Measurements from ENCODE around the gene C16orf46.

The C16orf46 gene

GRCh38 chr16:81073560-81074330, 3.3 kb downstream of the C16orf46 start:
- no peak for DNase-seq

GRCh38 chr16:81071805-81072204, 5.2 kb downstream of the C16orf46 start:
- DNase-seq = no peak

- no peak for DNase-seq
Observed at GRCh38 chr16:81070979-81071378, 6.1 kb downstream of the C16orf46 start.

GRCh38 chr16:81069063-81069462, 8.0 kb downstream of the C16orf46 start:
- no peak for DNase-seq

- DNase-seq = no peak
Observed at GRCh38 chr16:81067166-81067565, 9.9 kb downstream of the C16orf46 start.

- no peak for DNase-seq
Observed at GRCh38 chr16:81066681-81067080, 10.4 kb downstream of the C16orf46 start.

GRCh38 chr16:81061871-81062608, 15.0 kb downstream of the C16orf46 start:
- no peak for DNase-seq

- no peak for DNase-seq
Observed at GRCh38 chr16:81061307-81061640, 15.8 kb downstream of the C16orf46 start.

GRCh38 chr16:81060576-81061306, 16.3 kb downstream of the C16orf46 start:
- no peak for DNase-seq

GRCh38 chr16:81053761-81054160, 23.3 kb downstream of the C16orf46 start:
- DNase-seq = no peak

- no peak for DNase-seq
Observed at GRCh38 chr16:81042821-81043220, 34.2 kb downstream of the C16orf46 start.

GRCh38 chr16:81041696-81042095, 35.3 kb downstream of the C16orf46 start:
- DNase-seq = no peak

- DNase-seq = peak; percentile 4
Observed at GRCh38 chr16:81040842-81041241, 36.2 kb downstream of the C16orf46 start.

GRCh38 chr16:81040131-81040530, 36.9 kb downstream of the C16orf46 start:
- no peak for DNase-seq

GRCh38 chr16:81036751-81037350, 40.2 kb downstream of the C16orf46 start:
- peak; percentile 4 for DNase-seq

GRCh38 chr16:81035975-81036750, 40.9 kb downstream of the C16orf46 start:
- DNase-seq = peak; percentile 15

GRCh38 chr16:81035398-81035974, 41.6 kb downstream of the C16orf46 start, which contains the start of gene ATMIN:
ATMIN (plus strand) TSS chr16:81035842; CDS start chr16:81035871, 29 bp downstream.
- DNase-seq = peak; percentile 84

GRCh38 chr16:81029930-81030604, 47.0 kb downstream of the C16orf46 start:
- no peak for DNase-seq

GRCh38 chr16:81026429-81026828, 50.6 kb downstream of the C16orf46 start:
- DNase-seq = no peak

- DNase-seq = no peak
Observed at GRCh38 chr16:81018496-81018895, 58.5 kb downstream of the C16orf46 start.

- DNase-seq = no peak
Observed at GRCh38 chr16:81014672-81015071, 62.4 kb downstream of the C16orf46 start.
